Adrenal gland (tissue), 12 donors: ENCODE measurements around the gene NLRP6. TPM values are rescaled to one million over a fixed set of nuclear protein-coding genes. Genes with fewer than 3 reads are reported as not detected.
A peak's percentile ranks its signal among the peaks of the same experiment; 100 is the strongest.

Experiments used
- DNase-seq, 7 donors: peaks; one replicate each; pipeline ENCODE4 v3.0.0-alpha.2; 2019 to 2020
- H3K27ac ChIP-seq, 5 donors: fragments of 200-600 bp; sonication (generic) in 4 of 5; 1 replicate in 3 of 5; 2 replicates in 2 of 5; pipeline versions ENCODE4 v1.5.1 to v1.8.0; 2016 to 2020; ENCODE audit warnings: mild to moderate bottlenecking in 1 of 5
- H3K27me3 ChIP-seq: fragments of 200-600 bp; 2 replicates; pipeline ENCODE4 v1.8.0; 2021
- H3K36me3 ChIP-seq, 2 donors: fragments of 200-600 bp; replicated peaks in 1 of 2; 1 replicate in 1 of 2; 2 replicates in 1 of 2; pipeline versions ENCODE4 v1.5.1 to v1.8.0; 2018 to 2022
- H3K4me1 ChIP-seq, 2 donors: fragments of 200-600 bp; replicated peaks in 1 of 2; 1 replicate in 1 of 2; 2 replicates in 1 of 2; pipeline versions ENCODE4 v1.5.1 to v1.8.0; 2018 to 2021
- H3K4me3 ChIP-seq, 4 donors: fragments of 200-600 bp; sonication (generic) in 3 of 4; one replicate each; pipeline ENCODE4 v1.5.1; 2016 to 2018
- H3K9me3 ChIP-seq, 3 donors: fragments of 200-600 bp; sonication (generic) in 1 of 3; replicated peaks in 1 of 3; 1 replicate in 2 of 3; 2 replicates in 1 of 3; pipeline versions ENCODE4 v1.5.1 to v1.8.0; 2016 to 2021
- POLR2A ChIP-seq, 2 donors: fragments of 450-650 bp; IDR thresholded peaks; one replicate each; pipeline ENCODE4 v1.6.1; 2017; ENCODE audit warnings: antibody characterized with exemption in 2 of 2, mild to moderate bottlenecking in 2 of 2, moderate library complexity in 1 of 2
- WGBS, 4 donors: extraction: QIAGEN DNeasy Blood & Tissue Kit in 2 of 4; methylation state at CpG; one replicate each; pipeline versions ENCODE4 v1.1.5 to v1.1.7; 2013 to 2017; 5-methylcytosine and 5-hydroxymethylcytosine counted together
- intact Hi-C, 2 donors: fragments of 100-400 bp; cut with DNase I; formaldehyde crosslinking; loops; one replicate each; pipeline versions ENCODE4 v1.14.1 to v1.15.0; 2022 to 2023
- polyA plus RNA-seq, 3 donors: library from polyadenylated mRNA; stranded (reverse); fragments of 200-250 nt in 2 of 3; fragments of 350-450 nt in 1 of 3; fragmentation: Illumina TruSeq in 1 of 3; extraction: RNeasy Lipid Tissue Mini Kit (QIAGEN cat#74804) in 1 of 3; gene quantifications; one replicate each; pipeline ENCODE4 v1.2.3, GENCODE V29; 2013 to 2014
- total RNA-seq, 9 donors: library from RNA; depleted of rRNA in 4 of 9; stranded (reverse); fragments of >200 nt in 4 of 9; fragments of 120-200 nt in 1 of 9; fragmentation: NEBNext Ultra II Directional in 1 of 9; extraction: Animal tissue kit (Norgen Biotek cat#: 25700) in 1 of 9; gene quantifications; one replicate each; pipeline versions ENCODE4 v1.1.0 to v1.2.4, GENCODE V29; 2013 to 2023
- TF ChIP-seq, protein P1 (sequence below), 6 experiments: fragments of 450-650 bp in 4 of 6; fragments of 200-600 bp in 2 of 6; sonication (generic) in 1 of 6; IDR thresholded peaks; 1 replicate in 5 of 6; 2 replicates in 1 of 6; pipeline versions ENCODE4 v1.5.1 to v1.8.0; 2016 to 2021; ENCODE audit warnings: antibody characterized with exemption in 6 of 6, mild to moderate bottlenecking in 2 of 6, moderate library complexity in 1 of 6
- donor health status: healthy with polysubstance abuse.
- donor health status: Bipolar disorder and iron deficiency.
- donor health status: DM: yes; HTN: yes; CAD: no.
- donor health status: DM: no; HTN: no; CAD: no.
- donor health status: DM: no; HTN: no; CAD: no.
- donor health status: DM: yes; HTN: yes; CAD: no.

NLRP6 gene
- total and polyA plus RNA-seq, 12 donors = 0.14 to 0.69 (median 0.24) TPM; not detected in 5

DNA sequence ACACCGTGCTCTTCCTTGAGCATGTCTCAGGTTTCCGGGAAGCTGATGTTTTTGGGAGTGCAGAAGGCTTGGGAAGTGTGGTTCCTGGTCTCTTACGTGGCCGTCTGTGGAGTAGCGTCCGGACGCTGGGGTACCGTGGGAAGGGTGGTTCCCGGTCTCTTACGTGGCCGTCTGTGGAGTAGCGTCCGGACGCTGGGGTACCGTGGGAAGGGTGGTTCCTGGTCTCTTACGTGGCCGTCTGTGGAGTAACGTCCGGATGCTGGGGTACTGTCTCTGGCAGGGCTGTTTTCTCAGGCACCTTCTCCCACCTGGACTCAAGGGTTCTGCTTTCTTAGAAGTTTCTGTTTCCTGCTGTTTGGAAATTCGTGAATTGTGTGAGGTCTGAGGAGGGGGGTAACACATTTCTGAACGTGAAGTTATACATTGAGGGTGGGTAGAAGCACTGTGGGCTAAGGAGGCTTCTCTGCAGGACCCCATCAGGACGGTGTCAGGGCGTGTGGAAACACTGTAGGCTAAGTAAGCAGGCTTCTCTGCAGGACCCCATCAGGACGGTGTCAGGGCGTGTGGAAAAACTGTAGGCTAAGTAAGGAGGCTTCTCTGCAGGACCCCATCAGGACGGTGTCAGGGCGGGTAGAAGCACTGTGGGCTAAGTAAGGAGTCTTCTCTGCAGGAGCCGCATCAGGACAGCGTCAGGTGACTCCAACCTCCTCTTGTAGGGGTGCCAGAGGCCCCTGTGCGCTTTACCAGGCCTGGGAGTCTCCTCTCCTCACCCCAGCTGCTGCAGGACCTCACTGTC is 47.8 kb downstream of the NLRP6 start:
- H3K4me1 ChIP-seq = peaks cover 15 to 26% of the 10 kb centered on the region in 2 donors
- no peaks in the 10 kb centered on the region for H3K27me3 ChIP-seq
- no peak for DNase-seq
- TF ChIP-seq, protein P1, sequence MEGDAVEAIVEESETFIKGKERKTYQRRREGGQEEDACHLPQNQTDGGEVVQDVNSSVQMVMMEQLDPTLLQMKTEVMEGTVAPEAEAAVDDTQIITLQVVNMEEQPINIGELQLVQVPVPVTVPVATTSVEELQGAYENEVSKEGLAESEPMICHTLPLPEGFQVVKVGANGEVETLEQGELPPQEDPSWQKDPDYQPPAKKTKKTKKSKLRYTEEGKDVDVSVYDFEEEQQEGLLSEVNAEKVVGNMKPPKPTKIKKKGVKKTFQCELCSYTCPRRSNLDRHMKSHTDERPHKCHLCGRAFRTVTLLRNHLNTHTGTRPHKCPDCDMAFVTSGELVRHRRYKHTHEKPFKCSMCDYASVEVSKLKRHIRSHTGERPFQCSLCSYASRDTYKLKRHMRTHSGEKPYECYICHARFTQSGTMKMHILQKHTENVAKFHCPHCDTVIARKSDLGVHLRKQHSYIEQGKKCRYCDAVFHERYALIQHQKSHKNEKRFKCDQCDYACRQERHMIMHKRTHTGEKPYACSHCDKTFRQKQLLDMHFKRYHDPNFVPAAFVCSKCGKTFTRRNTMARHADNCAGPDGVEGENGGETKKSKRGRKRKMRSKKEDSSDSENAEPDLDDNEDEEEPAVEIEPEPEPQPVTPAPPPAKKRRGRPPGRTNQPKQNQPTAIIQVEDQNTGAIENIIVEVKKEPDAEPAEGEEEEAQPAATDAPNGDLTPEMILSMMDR (IDR thresholded peaks at IDR 0.05) = no peak
- no peak for TF ChIP-seq POLR2A (IDR thresholded peaks at IDR 0.05)
- no peak overlapping the region for H3K4me3 ChIP-seq
- intact Hi-C loops = no loop called here
- H3K27ac ChIP-seq = peak overlapping the region in 4 of 5 donors; percentile 44 to 95 (median 87)
- WGBS, 4 donors = 77 to 84% (median 81%) methylated on average over 27 to 30 of the region's 30 CpGs
- H3K9me3 ChIP-seq = no peaks in the 10 kb centered on the region
- no peaks in the 10 kb centered on the region for H3K36me3 ChIP-seq

GRCh38 chr11:326592-326841 is 48.3 kb downstream of the NLRP6 start:
- Histone ChIP-seq H3K36me3 (no peaks in the 10 kb centered on the region), H3K27me3 (no peaks in the 10 kb centered on the region), H3K4me1 (peaks cover 14 to 26% of the 10 kb centered on the region in 2 donors), H3K4me3 (peak overlapping the region in 1 of 4 donors; percentile 41), H3K9me3 (no peaks in the 10 kb centered on the region), H3K27ac (peak overlapping the region in 4 of 5 donors; percentile 44 to 95 (median 87))
- intact Hi-C loops = no loop called here
- WGBS, 4 donors = 62 to 82% (median 74%) methylated on average over 2 to 6 of the region's 6 CpGs
- TF ChIP-seq POLR2A (IDR thresholded peaks at IDR 0.05) = no peak
- TF ChIP-seq, protein P1 (IDR thresholded peaks at IDR 0.05) = no peak
- no peak for DNase-seq

GRCh38 chr11:326842-327580 is 48.8 kb downstream of the NLRP6 start:
- intact Hi-C loops = no loop called here
- Histone ChIP-seq H3K4me3 (peak overlapping the region in 1 of 4 donors; percentile 41), H3K36me3 (no peaks in the 10 kb centered on the region), H3K27me3 (no peaks in the 10 kb centered on the region), H3K27ac (peak overlapping the region; percentile 21 to 95 (median 84)), H3K9me3 (no peaks in the 10 kb centered on the region), H3K4me1 (peaks cover 14 to 26% of the 10 kb centered on the region in 2 donors)
- DNase-seq = peak; percentile 81 to 95 (median 89)
- TF ChIP-seq, protein P1 (IDR thresholded peaks at IDR 0.05) = no peak
- no peak for TF ChIP-seq POLR2A (IDR thresholded peaks at IDR 0.05)
- 6 to 13% (median 11%) methylated on average over 11 to 19 of the region's 19 CpGs for WGBS, 4 donors

DNA sequence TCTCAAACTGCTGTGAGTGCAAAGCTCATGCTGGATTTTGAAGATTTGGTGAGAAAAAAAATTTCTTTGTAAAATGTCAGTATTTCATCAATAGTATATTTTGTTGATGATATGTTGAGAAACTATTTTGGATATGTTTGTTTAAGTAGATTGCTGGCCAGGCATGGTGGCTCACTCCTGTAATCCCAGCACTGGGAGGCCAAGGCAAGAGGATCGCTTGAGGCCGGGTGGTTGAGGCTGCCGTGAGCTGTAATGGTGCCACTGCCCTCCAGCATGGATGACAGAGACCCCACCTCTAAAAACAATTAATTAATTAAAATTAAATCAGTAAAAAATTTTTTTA is 49.3 kb downstream of the NLRP6 start:
- no peaks in the 10 kb centered on the region for H3K27me3 ChIP-seq
- no peak for DNase-seq
- H3K36me3 ChIP-seq = no peaks in the 10 kb centered on the region
- H3K4me3 ChIP-seq = peak overlapping the region in 1 of 4 donors; percentile 41
- peak overlapping the region; percentile 21 to 95 (median 84) for H3K27ac ChIP-seq
- H3K9me3 ChIP-seq = no peaks in the 10 kb centered on the region
- no peak for TF ChIP-seq POLR2A (IDR thresholded peaks at IDR 0.05)
- TF ChIP-seq, protein P1 (IDR thresholded peaks at IDR 0.05) = no peak
- intact Hi-C loops = no loop called here
- peaks cover 14 to 26% of the 10 kb centered on the region in 2 donors for H3K4me1 ChIP-seq
- WGBS, 4 donors = 88 to 98% (median 94%) methylated on average over 3 of the region's 3 CpGs
